ENCODE data around the gene KCNIP1. TPM values are rescaled to one million over a fixed set of nuclear protein-coding genes. Genes with fewer than 3 reads are reported as not detected.

The KCNIP1 gene
- total RNA-seq, 3 donors from 2014 or later (not counting 1 experiment from before 2014, with no cell fraction given), result not detected

DNA sequence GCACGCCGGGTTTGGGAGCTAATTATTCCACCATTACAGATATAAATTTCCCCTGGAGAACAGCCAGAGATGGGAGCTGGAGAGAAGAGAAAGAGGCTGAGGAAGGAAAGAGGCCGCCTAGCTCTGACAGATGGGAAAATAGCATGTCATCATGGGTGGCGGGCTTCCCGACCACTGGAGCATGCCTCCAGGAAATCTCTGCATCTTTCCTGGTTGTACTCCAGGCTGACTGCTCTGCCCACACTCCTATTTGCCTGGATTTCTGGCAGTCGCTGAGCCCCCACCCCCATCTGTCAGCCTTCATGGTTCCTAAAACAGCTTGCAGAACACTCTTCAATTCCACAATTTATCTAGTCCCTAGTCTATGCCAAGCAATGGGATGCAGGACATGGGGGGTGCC, 265.4 kb downstream of the KCNIP1 start:
- no peaks in the 10 kb centered on the region for H3K27me3 ChIP-seq (ENCODE audit: control insufficient read depth, insufficient read depth, low read length)
- WGBS (ENCODE audit: insufficient coverage), result 54% methylated on average over 4 of the region's 6 CpGs
- peaks cover 0 to 2% of the 10 kb centered on the region in 2 donors for H3K27me3 Mint-ChIP-seq (ENCODE audit: low read depth in 2 of 2)

GRCh38 chr5:170769898-170770416, 266.1 kb downstream of the KCNIP1 start:
- ATAC-seq (no peak), DNase-seq (no peak)
- Histone ChIP-seq H3K36me3 (ENCODE audit: control insufficient read depth, insufficient read depth, low read length) (no peaks in the 10 kb centered on the region), H3K27me3 (ENCODE audit: control insufficient read depth, insufficient read depth, low read length) (no peaks in the 10 kb centered on the region), H3K9me3 (ENCODE audit: control insufficient read depth, insufficient read depth, low read length) (no peaks in the 10 kb centered on the region), H3K4me3 (ENCODE audit: low read length) (no peak overlapping the region), H3K4me1 (ENCODE audit: control insufficient read depth, insufficient read depth, low read length) (no peaks in the 10 kb centered on the region), H3K27ac (ENCODE audit: low read length) (no peak overlapping the region)
- H3K4me1 Mint-ChIP-seq, result no peaks in the 10 kb centered on the region
- H3K27ac Mint-ChIP-seq, result no peak overlapping the region
- no peak for TF ChIP-seq CTCF (IDR thresholded peaks at IDR 0.05)
- intact Hi-C loops (cut with micrococcal nuclease), result no loop called here
- no peaks in the 10 kb centered on the region for H3K9me3 Mint-ChIP-seq
- 76% methylated on average over 4 of the region's 5 CpGs for WGBS (ENCODE audit: insufficient coverage)
- peaks cover 0 to 2% of the 10 kb centered on the region in 2 donors for H3K27me3 Mint-ChIP-seq (ENCODE audit: low read depth in 2 of 2)
- no peaks in the 10 kb centered on the region for H3K36me3 Mint-ChIP-seq
- H3K4me3 Mint-ChIP-seq, result no peak overlapping the region

More for the DNA sequence above, 265.4 kb downstream of the KCNIP1 start:
- Histone ChIP-seq H3K4me3 (ENCODE audit: low read length) (no peak overlapping the region), H3K36me3 (ENCODE audit: control insufficient read depth, insufficient read depth, low read length) (no peaks in the 10 kb centered on the region), H3K9me3 (ENCODE audit: control insufficient read depth, insufficient read depth, low read length) (no peaks in the 10 kb centered on the region), H3K4me1 (ENCODE audit: control insufficient read depth, insufficient read depth, low read length) (no peaks in the 10 kb centered on the region), H3K27ac (ENCODE audit: low read length) (no peak overlapping the region)
- no peak for TF ChIP-seq CTCF (IDR thresholded peaks at IDR 0.05)
- no peak overlapping the region for H3K27ac Mint-ChIP-seq
- H3K36me3 Mint-ChIP-seq, result no peaks in the 10 kb centered on the region
- H3K9me3 Mint-ChIP-seq, result no peaks in the 10 kb centered on the region
- no peaks in the 10 kb centered on the region for H3K4me1 Mint-ChIP-seq
- no peak overlapping the region for H3K4me3 Mint-ChIP-seq
- intact Hi-C loops (cut with micrococcal nuclease), result no loop called here
- no peak for DNase-seq
- ATAC-seq, result no peak

GRCh38 chr5:170771496-170771895, 267.7 kb downstream of the KCNIP1 start:
- Histone ChIP-seq H3K4me1 (ENCODE audit: control insufficient read depth, insufficient read depth, low read length) (no peaks in the 10 kb centered on the region), H3K36me3 (ENCODE audit: control insufficient read depth, insufficient read depth, low read length) (no peaks in the 10 kb centered on the region), H3K4me3 (ENCODE audit: low read length) (no peak overlapping the region), H3K9me3 (ENCODE audit: control insufficient read depth, insufficient read depth, low read length) (no peaks in the 10 kb centered on the region), H3K27me3 (ENCODE audit: control insufficient read depth, insufficient read depth, low read length) (no peaks in the 10 kb centered on the region), H3K27ac (ENCODE audit: low read length) (no peak overlapping the region)
- Mint-ChIP-seq H3K27me3 (ENCODE audit: low read depth in 2 of 2) (peaks cover 0 to 2% of the 10 kb centered on the region in 2 donors), H3K36me3 (no peaks in the 10 kb centered on the region), H3K9me3 (no peaks in the 10 kb centered on the region), H3K27ac (no peak overlapping the region), H3K4me1 (no peaks in the 10 kb centered on the region), H3K4me3 (no peak overlapping the region)
- DNase-seq (no peak), ATAC-seq (no peak)
- intact Hi-C loops (cut with micrococcal nuclease), result no loop called here
- 88% methylated on average over 15 of the region's 15 CpGs for WGBS (ENCODE audit: insufficient coverage)
- TF ChIP-seq CTCF (IDR thresholded peaks at IDR 0.05), result no peak

Measured in natural killer cell (primary cell).